Right lobe of liver (tissue), 4 donors: Measurements from ENCODE around the gene MT1X.

Experiments used
- CTCF ChIP-seq, 4 donors: fragments of 200-600 bp in 3 of 4; fragments of 450-650 bp in 1 of 4; IDR thresholded peaks; one replicate each; pipeline versions ENCODE4 v1.5.1 to v1.8.0; 2016 to 2022; ENCODE audit warnings: antibody characterized with exemption in 4 of 4, mild to moderate bottlenecking in 2 of 4
- POLR2A ChIP-seq: fragments of 450-650 bp; IDR thresholded peaks from one replicate; pipeline ENCODE4 v1.6.1; 2017; ENCODE audit warnings: antibody characterized with exemption, mild to moderate bottlenecking
- donor health status: DM: no; HTN: no; CAD: no.
- donor health status: DM: no; HTN: no; CAD: no.
- donor health status: DM: no; HTN: yes; CAD: no.

DNA sequence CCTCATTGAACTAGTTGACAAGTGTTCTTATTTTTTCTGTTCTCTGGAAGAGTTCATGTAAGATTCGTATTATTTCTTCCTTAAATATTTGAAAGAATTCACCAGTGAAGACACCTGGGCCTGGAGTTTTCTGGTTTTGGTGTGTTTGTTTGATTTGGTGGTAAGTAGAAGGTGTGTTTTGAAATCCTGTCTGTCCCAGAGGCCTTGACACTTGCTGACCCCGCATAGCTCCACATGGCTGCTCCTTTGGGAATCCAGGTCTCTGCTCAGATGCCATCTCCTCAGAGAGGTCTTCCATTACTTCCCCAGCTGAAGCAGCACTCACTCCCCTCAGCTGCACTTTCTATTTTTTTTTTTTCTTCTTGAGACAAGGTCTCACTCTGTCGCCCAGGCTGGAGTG, 41.9 kb downstream of the MT1X start:
- TF ChIP-seq POLR2A (no peak), CTCF (IDR thresholded peaks at IDR 0.05) (no peak)
